ENCODE measurements around the gene PTPN6. TPM values are rescaled to one million over a fixed set of nuclear protein-coding genes. Genes with fewer than 3 reads are reported as not detected.
A peak's percentile ranks its signal among the peaks of the same experiment; 100 is the strongest.

Gene PTPN6
- total RNA-seq, 1 donor from 2014 or later, result 0.29 TPM

GRCh38 chr12:6921996-6922946 lies 28.9 kb upstream of the PTPN6 start:
- DNase-seq (ENCODE audit: extremely low read depth, low read depth, low spot score), result no peak

- no peak for DNase-seq (ENCODE audit: extremely low read depth, low read depth, low spot score)
Observed at GRCh38 chr12:6923003-6923732, 28.0 kb upstream of the PTPN6 start.

GRCh38 chr12:6923851-6924250 lies 27.3 kb upstream of the PTPN6 start:
- no peak for DNase-seq (ENCODE audit: extremely low read depth, low read depth, low spot score)

GRCh38 chr12:6925239-6925539 lies 26.0 kb upstream of the PTPN6 start:
- no peak for DNase-seq (ENCODE audit: extremely low read depth, low read depth, low spot score)

- DNase-seq (ENCODE audit: extremely low read depth, low read depth, low spot score), result peak; percentile 57
Observed at GRCh38 chr12:6925540-6926279, 25.4 kb upstream of the PTPN6 start.

GRCh38 chr12:6927379-6928021 lies 23.7 kb upstream of the PTPN6 start, which contains the start of gene ATN1:
Gene ATN1 (plus strand): TSS chr12:6927959. CDS start chr12:6934002, 6,043 bp downstream.
- DNase-seq (ENCODE audit: extremely low read depth, low read depth, low spot score), result no peak

- no peak for DNase-seq (ENCODE audit: extremely low read depth, low read depth, low spot score)
Observed at GRCh38 chr12:6928022-6928702, 23.0 kb upstream of the PTPN6 start.

- no peak for DNase-seq (ENCODE audit: extremely low read depth, low read depth, low spot score)
Observed at GRCh38 chr12:6928703-6929407, 22.3 kb upstream of the PTPN6 start.

GRCh38 chr12:6929466-6930452 lies 21.4 kb upstream of the PTPN6 start:
- DNase-seq (ENCODE audit: extremely low read depth, low read depth, low spot score), result no peak

- DNase-seq (ENCODE audit: extremely low read depth, low read depth, low spot score), result no peak
Observed at GRCh38 chr12:6932766-6933165, 18.4 kb upstream of the PTPN6 start.

GRCh38 chr12:6934110-6934509 lies 17.0 kb upstream of the PTPN6 start:
- no peak for DNase-seq (ENCODE audit: extremely low read depth, low read depth, low spot score)

GRCh38 chr12:6935371-6936193 lies 15.6 kb upstream of the PTPN6 start:
- no peak for DNase-seq (ENCODE audit: extremely low read depth, low read depth, low spot score)

GRCh38 chr12:6936194-6936635 lies 14.9 kb upstream of the PTPN6 start:
- DNase-seq (ENCODE audit: extremely low read depth, low read depth, low spot score), result no peak

- DNase-seq (ENCODE audit: extremely low read depth, low read depth, low spot score), result no peak
Observed at GRCh38 chr12:6936636-6937480, 14.3 kb upstream of the PTPN6 start.

GRCh38 chr12:6937481-6938352 lies 13.4 kb upstream of the PTPN6 start:
- DNase-seq (ENCODE audit: extremely low read depth, low read depth, low spot score), result peak; percentile 47
